Upper lobe of left lung (tissue), 6 donors: ENCODE data around the gene THOP1. TPM values are rescaled to one million over a fixed set of nuclear protein-coding genes. Genes with fewer than 3 reads are reported as not detected.
A peak's percentile ranks its signal among the peaks of the same experiment; 100 is the strongest.

Experiments
- ATAC-seq, 2 donors: fragments of 200-7000 bp; cut with Tn5 transposase; one replicate each; pipeline ENCODE4 v1.9.1; 2022; ENCODE audit warnings: mild to moderate bottlenecking in 2 of 2, moderate library complexity in 2 of 2; ENCODE audit not compliant: low FRiP score in 2 of 2
- DNase-seq, 2 donors: peaks; one replicate each; pipeline ENCODE4 v3.0.0-alpha.2; 2019 to 2020
- H3K27ac ChIP-seq, 4 donors: fragments of 200-600 bp; sonication (generic); one replicate each; pipeline ENCODE4 v1.5.1; 2016 to 2019
- H3K27me3 ChIP-seq, 4 donors: fragments of 200-600 bp; sonication (generic); one replicate each; pipeline ENCODE4 v1.5.1; 2017 to 2019
- H3K36me3 ChIP-seq, 4 donors: fragments of 200-600 bp; sonication (generic); one replicate each; pipeline ENCODE4 v1.5.1; 2016 to 2019
- H3K4me1 ChIP-seq, 4 donors: fragments of 200-600 bp; sonication (generic); one replicate each; pipeline ENCODE4 v1.5.1; 2018 to 2019
- H3K4me3 ChIP-seq, 4 donors: fragments of 200-600 bp; sonication (generic); one replicate each; pipeline ENCODE4 v1.5.1; 2017 to 2019; ENCODE audit warnings: mild to moderate bottlenecking in 2 of 4, moderate library complexity in 1 of 4
- H3K9me3 ChIP-seq, 4 donors: fragments of 200-600 bp; sonication (generic); one replicate each; pipeline ENCODE4 v1.5.1; 2018 to 2019
- EP300 ChIP-seq, 4 donors: sonication (generic); formaldehyde crosslinking; IDR thresholded peaks; one replicate each; pipeline ENCODE4 v1.5.1; 2017; ENCODE audit warnings: antibody characterized with exemption in 4 of 4, control low read depth in 2 of 4
- POLR2A ChIP-seq, 4 donors: fragments of 450-650 bp; IDR thresholded peaks; one replicate each; pipeline ENCODE4 v1.5.1; 2016 to 2017; ENCODE audit warnings: antibody characterized with exemption in 4 of 4, mild to moderate bottlenecking in 2 of 4
- POLR2AphosphoS5 ChIP-seq, 2 donors: sonication (generic); formaldehyde crosslinking; IDR thresholded peaks; one replicate each; pipeline ENCODE4 v1.5.1; 2017; ENCODE audit warnings: antibody characterized with exemption in 2 of 2
- WGBS, 2 donors: methylation state at CpG; one replicate each; pipeline ENCODE4 v1.1.5; 2017 to 2018; 5-methylcytosine and 5-hydroxymethylcytosine counted together
- total RNA-seq, 6 donors: library from RNA; depleted of rRNA in 4 of 6; stranded (reverse); fragments of >200 nt in 4 of 6; gene quantifications; one replicate each; pipeline versions ENCODE4 v1.1.0 to v1.2.1, GENCODE V29; 2016 to 2021
- TF ChIP-seq, protein P1 (sequence below), 6 experiments: fragments of 450-650 bp in 4 of 6; fragments of 200-600 bp in 2 of 6; sonication (generic) in 2 of 6; IDR thresholded peaks; one replicate each; pipeline ENCODE4 v1.5.1; 2016 to 2019; ENCODE audit warnings: antibody characterized with exemption in 6 of 6
- donor health status: DM: no; HTN: no; CAD: no; lungs with moderate emphysema.
- donor health status: DM: no; HTN: yes; CAD: no; lungs with severe emphysema.

The THOP1 gene
- total RNA-seq, 6 donors from 2014 or later = 28.7 to 62.3 (median 43.1) TPM

DNA sequence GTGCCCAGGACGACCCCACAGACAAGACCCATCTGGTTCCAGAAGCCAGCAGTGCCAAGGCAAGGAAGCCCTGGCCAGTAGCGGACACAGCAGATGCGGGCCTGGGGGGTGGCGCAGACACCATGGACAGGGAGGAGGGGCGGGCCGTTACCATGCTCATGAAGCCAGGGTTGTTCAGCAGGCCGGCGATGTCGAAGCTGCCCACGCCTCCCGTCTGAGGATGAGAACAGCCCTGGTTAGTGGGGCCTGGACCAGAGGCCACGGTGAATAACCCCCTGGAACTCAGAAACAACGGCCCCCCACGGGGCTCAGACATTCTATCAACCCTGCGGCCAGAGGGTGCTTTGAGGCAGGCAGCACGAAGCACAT lies 24.0 kb upstream of the THOP1 start:
- DNase-seq = peak in 1 of 2 donors; percentile 53
- Histone ChIP-seq H3K4me1 (peaks cover 0 to 3% (median 0%) of the 10 kb centered on the region in 4 donors), H3K27ac (no peak overlapping the region), H3K36me3 (peaks cover 5 to 96% (median 82%) of the 10 kb centered on the region in 4 donors), H3K27me3 (no peaks in the 10 kb centered on the region), H3K4me3 (no peak overlapping the region), H3K9me3 (no peaks in the 10 kb centered on the region)
- ATAC-seq = no peak
- 94 to 96% methylated on average over 13 to 16 of the region's 16 CpGs for WGBS, 2 donors
- TF ChIP-seq, protein P1, sequence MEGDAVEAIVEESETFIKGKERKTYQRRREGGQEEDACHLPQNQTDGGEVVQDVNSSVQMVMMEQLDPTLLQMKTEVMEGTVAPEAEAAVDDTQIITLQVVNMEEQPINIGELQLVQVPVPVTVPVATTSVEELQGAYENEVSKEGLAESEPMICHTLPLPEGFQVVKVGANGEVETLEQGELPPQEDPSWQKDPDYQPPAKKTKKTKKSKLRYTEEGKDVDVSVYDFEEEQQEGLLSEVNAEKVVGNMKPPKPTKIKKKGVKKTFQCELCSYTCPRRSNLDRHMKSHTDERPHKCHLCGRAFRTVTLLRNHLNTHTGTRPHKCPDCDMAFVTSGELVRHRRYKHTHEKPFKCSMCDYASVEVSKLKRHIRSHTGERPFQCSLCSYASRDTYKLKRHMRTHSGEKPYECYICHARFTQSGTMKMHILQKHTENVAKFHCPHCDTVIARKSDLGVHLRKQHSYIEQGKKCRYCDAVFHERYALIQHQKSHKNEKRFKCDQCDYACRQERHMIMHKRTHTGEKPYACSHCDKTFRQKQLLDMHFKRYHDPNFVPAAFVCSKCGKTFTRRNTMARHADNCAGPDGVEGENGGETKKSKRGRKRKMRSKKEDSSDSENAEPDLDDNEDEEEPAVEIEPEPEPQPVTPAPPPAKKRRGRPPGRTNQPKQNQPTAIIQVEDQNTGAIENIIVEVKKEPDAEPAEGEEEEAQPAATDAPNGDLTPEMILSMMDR (IDR thresholded peaks at IDR 0.05) = no peak
- TF ChIP-seq POLR2A (IDR thresholded peaks at IDR 0.05) (no peak), EP300 (IDR thresholded peaks at IDR 0.05) (no peak), POLR2AphosphoS5 (IDR thresholded peaks at IDR 0.05) (no peak)

DNA sequence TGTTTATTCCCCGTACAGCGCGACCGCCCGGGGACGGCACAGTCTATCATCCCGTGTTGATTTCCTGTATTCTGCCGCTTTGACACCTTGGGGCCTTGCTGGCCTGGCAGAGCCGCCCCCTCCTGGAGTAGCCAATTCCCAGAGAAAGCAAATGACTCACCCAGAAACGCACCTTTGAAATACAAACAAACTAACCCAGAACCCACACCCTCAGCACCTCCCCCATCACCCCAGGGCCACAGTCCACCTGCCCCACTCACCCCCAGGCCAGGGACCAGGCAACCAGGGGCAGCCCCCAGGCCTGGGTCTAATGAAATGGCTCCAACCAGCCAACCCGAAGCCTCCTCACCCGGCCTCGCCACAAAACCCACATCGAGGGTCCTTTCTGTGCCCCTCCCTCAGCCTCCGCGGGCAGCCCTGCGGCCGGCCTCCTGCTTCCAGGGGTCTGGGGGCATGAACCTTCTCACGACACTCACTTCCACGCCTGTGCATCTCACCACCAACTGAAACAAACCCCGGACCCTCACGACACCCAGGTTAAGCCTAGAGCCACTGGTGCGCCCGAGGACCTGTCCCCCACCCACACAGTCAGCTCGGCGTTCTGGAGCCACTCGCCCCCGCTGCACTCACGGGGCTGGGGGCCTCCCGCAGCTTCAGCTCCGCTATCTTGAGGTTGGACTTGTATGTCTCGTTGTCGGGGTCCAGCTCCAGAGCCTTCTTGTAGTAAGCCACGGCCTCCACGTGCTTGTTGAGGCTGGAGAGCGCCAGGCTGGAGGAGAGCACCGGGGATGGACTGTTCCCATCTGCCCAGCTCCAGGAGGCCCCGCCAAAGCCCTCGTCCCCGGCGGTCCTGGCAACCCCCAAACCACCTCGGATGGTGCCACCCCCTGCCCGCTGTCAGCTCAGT lies 23.2 kb upstream of the THOP1 start:
- WGBS, 2 donors = 96% methylated on average over 38 to 43 of the region's 43 CpGs
- Histone ChIP-seq H3K4me1 (peaks cover 0 to 3% (median 0%) of the 10 kb centered on the region in 4 donors), H3K27ac (no peak overlapping the region), H3K27me3 (no peaks in the 10 kb centered on the region), H3K4me3 (no peak overlapping the region), H3K9me3 (no peaks in the 10 kb centered on the region), H3K36me3 (peaks cover 5 to 96% (median 82%) of the 10 kb centered on the region in 4 donors)
- ATAC-seq (no peak), DNase-seq (peak in 1 of 2 donors; percentile 69)
- TF ChIP-seq, protein P1 (IDR thresholded peaks at IDR 0.05) = no peak
- TF ChIP-seq EP300 (IDR thresholded peaks at IDR 0.05) = no peak
- TF ChIP-seq POLR2A (IDR thresholded peaks at IDR 0.05) = no peak
- no peak for TF ChIP-seq POLR2AphosphoS5 (IDR thresholded peaks at IDR 0.05)

DNA sequence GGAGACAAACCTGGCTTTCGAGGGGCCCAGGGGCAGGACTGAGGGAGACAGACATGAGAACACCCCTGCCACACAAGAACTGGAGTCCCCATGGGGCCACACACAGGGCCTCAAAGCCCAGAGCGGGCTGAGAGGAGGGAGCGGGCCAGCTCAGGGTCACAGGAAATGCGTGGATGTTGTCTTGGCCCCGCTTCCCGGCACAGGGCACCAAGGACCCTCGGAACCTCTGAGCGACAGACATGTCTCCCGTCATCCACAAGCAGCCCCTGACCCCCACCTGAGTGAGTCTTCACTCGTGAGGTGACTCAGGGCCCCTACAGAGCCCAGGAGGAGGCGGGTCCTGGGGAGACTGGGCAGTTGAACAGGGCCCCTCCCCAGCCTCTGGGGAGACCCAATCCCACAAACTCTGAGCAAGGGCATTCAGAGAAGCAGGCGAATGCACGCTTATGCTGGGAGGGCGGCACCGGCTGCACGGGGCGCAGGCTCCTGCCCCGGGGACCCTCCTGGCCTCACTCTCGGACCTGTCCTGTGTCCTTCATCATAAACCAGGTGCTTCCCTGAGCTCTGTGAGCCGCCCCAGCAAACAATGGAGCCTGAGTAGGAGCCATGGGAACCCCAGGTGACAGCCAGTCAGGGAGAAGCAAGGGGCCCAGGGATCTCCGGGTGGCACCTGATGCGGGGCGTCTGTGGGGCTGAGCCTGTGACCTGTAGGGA lies 22.4 kb upstream of the THOP1 start:
- no peak for ATAC-seq
- no peak for DNase-seq
- WGBS, 2 donors = 98% methylated on average over 13 to 20 of the region's 23 CpGs
- H3K27me3 ChIP-seq = no peaks in the 10 kb centered on the region
- H3K9me3 ChIP-seq = no peaks in the 10 kb centered on the region
- H3K36me3 ChIP-seq = peaks cover 5 to 96% (median 84%) of the 10 kb centered on the region in 4 donors
- H3K27ac ChIP-seq = no peak overlapping the region
- TF ChIP-seq, protein P1 (IDR thresholded peaks at IDR 0.05) = no peak
- no peak for TF ChIP-seq EP300 (IDR thresholded peaks at IDR 0.05)
- no peak for TF ChIP-seq POLR2AphosphoS5 (IDR thresholded peaks at IDR 0.05)
- TF ChIP-seq POLR2A (IDR thresholded peaks at IDR 0.05) = no peak
- peaks cover 0 to 3% (median 0%) of the 10 kb centered on the region in 4 donors for H3K4me1 ChIP-seq
- H3K4me3 ChIP-seq = no peak overlapping the region

DNA sequence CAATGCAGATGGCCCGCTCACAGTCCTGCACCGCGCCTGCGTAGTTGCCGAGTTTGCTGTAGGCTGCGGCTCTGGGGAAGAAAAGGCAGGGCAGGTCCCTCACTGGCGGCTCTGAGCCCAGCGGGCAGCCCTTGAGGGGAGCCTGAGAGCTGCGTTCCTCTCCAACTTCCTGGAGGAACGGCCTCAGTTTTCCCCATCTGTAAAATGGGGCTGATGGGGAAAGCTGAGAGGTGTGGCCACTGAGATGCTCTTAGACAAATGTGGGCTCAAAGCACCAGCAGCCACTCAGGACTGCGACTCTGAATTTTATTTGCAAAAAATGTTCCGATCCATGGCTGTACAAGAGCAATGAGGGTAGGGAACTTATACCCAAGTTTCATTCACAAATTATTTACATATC lies 21.6 kb upstream of the THOP1 start:
- H3K9me3 ChIP-seq = no peaks in the 10 kb centered on the region
- H3K4me3 ChIP-seq = no peak overlapping the region
- no peak overlapping the region for H3K27ac ChIP-seq
- DNase-seq (no peak), ATAC-seq (no peak)
- peaks cover 5 to 96% (median 83%) of the 10 kb centered on the region in 4 donors for H3K36me3 ChIP-seq
- no peaks in the 10 kb centered on the region for H3K27me3 ChIP-seq
- 91 to 98% methylated on average over 10 to 12 of the region's 12 CpGs for WGBS, 2 donors
- peaks cover 0 to 3% (median 0%) of the 10 kb centered on the region in 4 donors for H3K4me1 ChIP-seq
- TF ChIP-seq POLR2AphosphoS5 (IDR thresholded peaks at IDR 0.05) (no peak), POLR2A (IDR thresholded peaks at IDR 0.05) (no peak), EP300 (IDR thresholded peaks at IDR 0.05) (no peak)
- TF ChIP-seq, protein P1 (IDR thresholded peaks at IDR 0.05) = no peak
